ENCODE data around the gene SLC1A7. TPM values are rescaled to one million over a fixed set of nuclear protein-coding genes. Genes with fewer than 3 reads are reported as not detected.
A peak's percentile ranks its signal among the peaks of the same experiment; 100 is the strongest.

Gene SLC1A7
- total and polyA plus RNA-seq, 4 donors = 0.21 to 0.67 (median 0.43) TPM

DNA sequence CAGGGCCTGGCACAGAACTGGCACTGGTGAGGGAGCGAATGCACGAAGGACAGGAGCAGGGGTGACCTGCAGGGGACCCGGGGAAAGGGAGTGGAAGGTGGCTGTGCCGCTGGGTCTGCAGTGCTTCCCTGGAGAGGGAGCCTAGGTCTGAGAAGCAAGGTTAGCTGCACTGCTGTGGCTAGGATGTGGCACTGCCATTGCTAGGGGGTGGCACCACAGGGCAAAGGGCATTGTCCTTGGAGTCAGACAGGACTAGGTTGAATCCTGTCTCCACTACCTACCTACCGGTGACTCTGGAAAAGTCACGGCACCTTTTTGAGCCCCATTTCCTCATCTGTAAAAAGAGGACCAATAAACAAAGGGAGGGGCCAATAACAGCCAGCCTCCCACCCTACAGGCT, 28.3 kb downstream of the SLC1A7 start:
- no peaks in the 10 kb centered on the region for H3K9me3 ChIP-seq (ENCODE audit: control insufficient read depth in 4 of 4, low read length in 3 of 4)
- H3K9ac ChIP-seq (ENCODE audit: low read depth in 1 of 2, low read length in 2 of 2) = no peak overlapping the region
- WGBS = 81% methylated on average over 6 of the region's 6 CpGs
- TF ChIP-seq YY1 (IDR thresholded peaks at IDR 0.05) (no peak), HNF4A (conservative IDR thresholded peaks at IDR 0.05) (peak; percentile 38 to 79), NR2F2 (IDR thresholded peaks at IDR 0.05) (no peak), RXRA (IDR thresholded peaks at IDR 0.05) (peak; percentile 78 to 92)
- peaks cover 0 to 15% (median 11%) of the 10 kb centered on the region in 4 donors for H3K4me1 ChIP-seq (ENCODE audit: control insufficient read depth in 4 of 4, insufficient read depth in 4 of 4, low read length in 3 of 4)
- no peak overlapping the region for H3K4me3 ChIP-seq (ENCODE audit: low read depth in 1 of 3, low read length in 3 of 3)
- no peaks in the 10 kb centered on the region for H3K36me3 ChIP-seq (ENCODE audit: control insufficient read depth in 4 of 4, insufficient read depth in 3 of 4, low read depth in 1 of 4, low read length in 3 of 4)
- no peaks in the 10 kb centered on the region for H3K27me3 ChIP-seq (ENCODE audit: control insufficient read depth in 4 of 4, insufficient read depth in 4 of 4, low read length in 3 of 4)
- no peak overlapping the region for H3K27ac ChIP-seq (ENCODE audit: low read depth in 1 of 2, low read length in 2 of 2)
- no peak for DNase-seq (ENCODE audit: low spot score)

DNA sequence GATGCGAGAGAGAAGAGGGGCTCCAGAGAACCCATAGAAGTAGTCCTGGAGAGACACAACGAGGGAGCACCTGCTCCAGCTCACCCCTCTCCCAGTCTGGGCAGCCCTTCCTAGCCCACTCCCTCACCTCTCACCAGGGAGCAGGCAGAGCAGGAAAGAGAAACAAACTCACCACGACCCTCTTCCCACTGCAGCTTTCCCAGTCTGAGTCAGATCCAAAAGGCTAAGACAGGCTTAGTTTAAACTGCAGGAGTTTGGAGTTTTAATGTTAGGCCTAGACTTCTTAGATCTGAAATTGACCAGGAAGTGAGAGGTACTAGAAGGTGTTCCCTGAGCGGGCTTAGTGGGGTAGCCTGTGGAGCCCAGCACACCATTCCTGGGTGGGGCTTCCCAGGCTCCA, 29.6 kb downstream of the SLC1A7 start:
- Histone ChIP-seq H3K27ac (ENCODE audit: low read depth in 1 of 2, low read length in 2 of 2) (no peak overlapping the region), H3K4me1 (ENCODE audit: control insufficient read depth in 4 of 4, insufficient read depth in 4 of 4, low read length in 3 of 4) (peaks cover 0 to 15% (median 11%) of the 10 kb centered on the region in 4 donors), H3K27me3 (ENCODE audit: control insufficient read depth in 4 of 4, insufficient read depth in 4 of 4, low read length in 3 of 4) (no peaks in the 10 kb centered on the region), H3K9ac (ENCODE audit: low read depth in 1 of 2, low read length in 2 of 2) (no peak overlapping the region), H3K36me3 (ENCODE audit: control insufficient read depth in 4 of 4, insufficient read depth in 3 of 4, low read depth in 1 of 4, low read length in 3 of 4) (no peaks in the 10 kb centered on the region), H3K9me3 (ENCODE audit: control insufficient read depth in 4 of 4, low read length in 3 of 4) (no peaks in the 10 kb centered on the region), H3K4me3 (ENCODE audit: low read depth in 1 of 3, low read length in 3 of 3) (no peak overlapping the region)
- DNase-seq (ENCODE audit: low spot score) = no peak
- 90% methylated on average over 4 of the region's 4 CpGs for WGBS
- TF ChIP-seq, protein P1, sequence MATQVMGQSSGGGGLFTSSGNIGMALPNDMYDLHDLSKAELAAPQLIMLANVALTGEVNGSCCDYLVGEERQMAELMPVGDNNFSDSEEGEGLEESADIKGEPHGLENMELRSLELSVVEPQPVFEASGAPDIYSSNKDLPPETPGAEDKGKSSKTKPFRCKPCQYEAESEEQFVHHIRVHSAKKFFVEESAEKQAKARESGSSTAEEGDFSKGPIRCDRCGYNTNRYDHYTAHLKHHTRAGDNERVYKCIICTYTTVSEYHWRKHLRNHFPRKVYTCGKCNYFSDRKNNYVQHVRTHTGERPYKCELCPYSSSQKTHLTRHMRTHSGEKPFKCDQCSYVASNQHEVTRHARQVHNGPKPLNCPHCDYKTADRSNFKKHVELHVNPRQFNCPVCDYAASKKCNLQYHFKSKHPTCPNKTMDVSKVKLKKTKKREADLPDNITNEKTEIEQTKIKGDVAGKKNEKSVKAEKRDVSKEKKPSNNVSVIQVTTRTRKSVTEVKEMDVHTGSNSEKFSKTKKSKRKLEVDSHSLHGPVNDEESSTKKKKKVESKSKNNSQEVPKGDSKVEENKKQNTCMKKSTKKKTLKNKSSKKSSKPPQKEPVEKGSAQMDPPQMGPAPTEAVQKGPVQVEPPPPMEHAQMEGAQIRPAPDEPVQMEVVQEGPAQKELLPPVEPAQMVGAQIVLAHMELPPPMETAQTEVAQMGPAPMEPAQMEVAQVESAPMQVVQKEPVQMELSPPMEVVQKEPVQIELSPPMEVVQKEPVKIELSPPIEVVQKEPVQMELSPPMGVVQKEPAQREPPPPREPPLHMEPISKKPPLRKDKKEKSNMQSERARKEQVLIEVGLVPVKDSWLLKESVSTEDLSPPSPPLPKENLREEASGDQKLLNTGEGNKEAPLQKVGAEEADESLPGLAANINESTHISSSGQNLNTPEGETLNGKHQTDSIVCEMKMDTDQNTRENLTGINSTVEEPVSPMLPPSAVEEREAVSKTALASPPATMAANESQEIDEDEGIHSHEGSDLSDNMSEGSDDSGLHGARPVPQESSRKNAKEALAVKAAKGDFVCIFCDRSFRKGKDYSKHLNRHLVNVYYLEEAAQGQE (IDR thresholded peaks at IDR 0.05) = no peak
- TF ChIP-seq, protein P2, sequence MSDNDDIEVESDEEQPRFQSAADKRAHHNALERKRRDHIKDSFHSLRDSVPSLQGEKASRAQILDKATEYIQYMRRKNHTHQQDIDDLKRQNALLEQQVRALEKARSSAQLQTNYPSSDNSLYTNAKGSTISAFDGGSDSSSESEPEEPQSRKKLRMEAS (IDR thresholded peaks at IDR 0.05) = no peak
- TF ChIP-seq, protein P3, sequence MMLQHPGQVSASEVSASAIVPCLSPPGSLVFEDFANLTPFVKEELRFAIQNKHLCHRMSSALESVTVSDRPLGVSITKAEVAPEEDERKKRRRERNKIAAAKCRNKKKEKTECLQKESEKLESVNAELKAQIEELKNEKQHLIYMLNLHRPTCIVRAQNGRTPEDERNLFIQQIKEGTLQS (IDR thresholded peaks at IDR 0.05) = no peak
- no peak for TF ChIP-seq RAD21 (IDR thresholded peaks at IDR 0.05)
- no peak for TF ChIP-seq SP1 (IDR thresholded peaks at IDR 0.05)
- no peak for TF ChIP-seq TAF1 (conservative IDR thresholded peaks at IDR 0.05)
- no peak for TF ChIP-seq EGR1 (IDR thresholded peaks at IDR 0.05; ENCODE audit: low read depth in 2 of 2)
- no peak for TF ChIP-seq HNF4A (conservative IDR thresholded peaks at IDR 0.05)
- TF ChIP-seq, protein P4, sequence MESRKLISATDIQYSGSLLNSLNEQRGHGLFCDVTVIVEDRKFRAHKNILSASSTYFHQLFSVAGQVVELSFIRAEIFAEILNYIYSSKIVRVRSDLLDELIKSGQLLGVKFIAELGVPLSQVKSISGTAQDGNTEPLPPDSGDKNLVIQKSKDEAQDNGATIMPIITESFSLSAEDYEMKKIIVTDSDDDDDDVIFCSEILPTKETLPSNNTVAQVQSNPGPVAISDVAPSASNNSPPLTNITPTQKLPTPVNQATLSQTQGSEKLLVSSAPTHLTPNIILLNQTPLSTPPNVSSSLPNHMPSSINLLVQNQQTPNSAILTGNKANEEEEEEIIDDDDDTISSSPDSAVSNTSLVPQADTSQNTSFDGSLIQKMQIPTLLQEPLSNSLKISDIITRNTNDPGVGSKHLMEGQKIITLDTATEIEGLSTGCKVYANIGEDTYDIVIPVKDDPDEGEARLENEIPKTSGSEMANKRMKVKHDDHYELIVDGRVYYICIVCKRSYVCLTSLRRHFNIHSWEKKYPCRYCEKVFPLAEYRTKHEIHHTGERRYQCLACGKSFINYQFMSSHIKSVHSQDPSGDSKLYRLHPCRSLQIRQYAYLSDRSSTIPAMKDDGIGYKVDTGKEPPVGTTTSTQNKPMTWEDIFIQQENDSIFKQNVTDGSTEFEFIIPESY (IDR thresholded peaks at IDR 0.05) = no peak
- no peak for TF ChIP-seq GABPA (IDR thresholded peaks at IDR 0.05 in 1 of 2, conservative IDR thresholded peaks at IDR 0.05 in 1 of 2)
- TF ChIP-seq, protein P5, sequence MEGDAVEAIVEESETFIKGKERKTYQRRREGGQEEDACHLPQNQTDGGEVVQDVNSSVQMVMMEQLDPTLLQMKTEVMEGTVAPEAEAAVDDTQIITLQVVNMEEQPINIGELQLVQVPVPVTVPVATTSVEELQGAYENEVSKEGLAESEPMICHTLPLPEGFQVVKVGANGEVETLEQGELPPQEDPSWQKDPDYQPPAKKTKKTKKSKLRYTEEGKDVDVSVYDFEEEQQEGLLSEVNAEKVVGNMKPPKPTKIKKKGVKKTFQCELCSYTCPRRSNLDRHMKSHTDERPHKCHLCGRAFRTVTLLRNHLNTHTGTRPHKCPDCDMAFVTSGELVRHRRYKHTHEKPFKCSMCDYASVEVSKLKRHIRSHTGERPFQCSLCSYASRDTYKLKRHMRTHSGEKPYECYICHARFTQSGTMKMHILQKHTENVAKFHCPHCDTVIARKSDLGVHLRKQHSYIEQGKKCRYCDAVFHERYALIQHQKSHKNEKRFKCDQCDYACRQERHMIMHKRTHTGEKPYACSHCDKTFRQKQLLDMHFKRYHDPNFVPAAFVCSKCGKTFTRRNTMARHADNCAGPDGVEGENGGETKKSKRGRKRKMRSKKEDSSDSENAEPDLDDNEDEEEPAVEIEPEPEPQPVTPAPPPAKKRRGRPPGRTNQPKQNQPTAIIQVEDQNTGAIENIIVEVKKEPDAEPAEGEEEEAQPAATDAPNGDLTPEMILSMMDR (IDR thresholded peaks at IDR 0.05; ENCODE audit: low read depth, low read length, missing input control) = no peak
- no peak for TF ChIP-seq YY1 (IDR thresholded peaks at IDR 0.05)
